GM19351 (cell line): ENCODE data around the gene IL32.

Experiments
- ATAC-seq: cut with Tn5 transposase; IDR thresholded peaks from one replicate; pipeline ENCODE4 v1.9.1; 2021; ENCODE audit warnings: mild to moderate bottlenecking, moderate library complexity; ENCODE audit not compliant: unreplicated experiment

The IL32 gene

DNA sequence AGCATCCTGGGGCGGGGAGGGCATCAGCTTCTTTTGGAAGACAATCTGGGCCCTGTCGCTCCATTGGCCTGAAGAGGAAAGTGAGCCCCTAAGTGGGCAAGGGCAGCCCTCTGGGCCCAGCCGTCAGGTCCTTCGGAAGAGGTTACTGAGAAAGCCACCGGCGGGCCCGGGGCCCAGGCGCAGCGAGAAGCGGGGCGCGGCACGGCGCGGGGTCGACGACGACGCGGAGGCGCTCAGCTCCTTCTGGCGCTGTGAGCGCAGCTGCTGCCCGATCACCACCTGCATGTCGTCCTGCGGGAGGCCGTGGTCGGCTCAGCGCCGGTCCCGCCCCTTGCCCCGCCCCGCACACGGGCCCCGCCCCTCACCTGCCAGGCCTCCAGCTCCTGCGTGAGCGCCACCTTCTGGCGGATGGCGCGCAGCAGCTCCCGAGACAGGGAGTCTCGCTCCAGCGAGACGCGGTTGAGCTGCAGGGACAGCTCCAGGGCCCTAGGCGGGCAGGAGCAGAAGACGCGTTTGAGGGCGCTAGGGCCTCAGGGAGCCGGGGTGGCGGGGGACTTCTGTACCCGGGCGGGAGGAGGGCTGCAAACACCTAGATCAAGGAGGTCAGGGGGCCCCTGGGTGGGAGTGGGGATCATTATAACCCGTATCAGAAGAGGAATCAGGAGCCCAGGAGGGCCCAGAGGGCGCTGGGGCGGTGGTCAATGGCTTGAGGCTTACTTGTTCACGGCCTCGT, 37.3 kb upstream of the IL32 start:
- ATAC-seq = no peak

DNA sequence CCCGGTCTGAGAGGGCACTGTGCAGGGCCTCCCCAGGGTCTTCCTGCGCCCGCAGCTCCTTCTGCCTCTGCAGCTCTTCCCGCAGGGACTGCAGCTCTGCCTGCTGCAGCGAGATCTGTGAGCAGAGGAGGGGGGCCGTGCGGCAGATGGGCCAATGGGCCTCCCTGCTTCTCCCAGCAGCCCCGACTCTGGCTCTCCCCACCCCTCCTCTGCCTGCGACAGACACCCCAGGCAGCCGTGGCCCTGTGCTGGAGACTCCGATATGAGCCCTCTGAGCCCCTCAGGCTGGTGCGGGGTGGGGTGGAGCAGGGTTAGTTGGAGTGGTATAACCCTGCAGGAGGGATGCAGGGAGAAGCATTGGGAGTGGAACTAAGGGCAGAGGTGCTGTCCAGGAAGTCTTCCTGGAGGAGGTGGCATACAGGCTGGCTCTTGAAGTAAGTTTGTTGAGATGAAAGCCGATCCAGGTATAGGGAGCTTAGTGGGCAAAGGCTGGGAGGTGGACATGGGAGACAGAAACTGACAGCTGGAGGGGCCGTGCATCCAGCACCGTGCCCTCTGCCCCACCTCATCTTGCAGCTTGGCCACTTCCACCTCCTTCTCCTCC, 36.6 kb upstream of the IL32 start:
- no peak for ATAC-seq

DNA sequence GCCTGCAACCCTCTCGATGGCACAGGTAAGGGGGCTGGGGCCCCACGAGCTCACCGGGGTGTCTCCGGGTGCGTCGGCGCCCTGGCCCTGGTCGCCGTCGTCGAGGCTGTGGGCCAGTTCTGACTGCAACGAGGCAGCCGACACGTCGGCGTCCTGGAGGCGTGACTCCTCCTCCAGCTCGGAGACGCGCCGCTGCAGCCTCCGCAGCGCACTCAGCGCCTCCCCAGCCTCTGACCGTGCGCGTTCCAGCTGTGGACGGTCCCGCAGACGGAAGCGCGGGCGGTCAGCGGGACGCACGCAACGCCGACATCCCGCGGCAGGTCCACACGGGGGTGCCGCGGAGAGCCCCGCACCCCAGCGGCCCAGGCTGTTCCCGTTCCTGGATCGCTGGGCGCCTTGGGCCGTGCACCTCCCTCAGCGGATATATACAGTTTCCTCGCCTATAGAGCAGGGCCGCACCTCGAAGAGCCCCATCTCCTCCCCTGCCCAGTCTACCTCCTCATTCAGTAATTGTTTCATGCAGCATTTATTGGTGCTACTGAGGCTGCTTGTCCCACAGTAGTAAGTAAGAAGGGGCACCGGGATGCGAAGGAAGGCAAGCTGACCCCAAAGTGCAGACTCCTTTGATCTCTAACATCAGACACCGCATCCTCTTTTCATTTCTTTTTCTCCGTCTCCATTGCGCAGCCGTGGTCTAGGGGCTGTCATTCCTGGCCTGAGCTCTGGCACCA, 35.8 kb upstream of the IL32 start:
- ATAC-seq = no peak

DNA sequence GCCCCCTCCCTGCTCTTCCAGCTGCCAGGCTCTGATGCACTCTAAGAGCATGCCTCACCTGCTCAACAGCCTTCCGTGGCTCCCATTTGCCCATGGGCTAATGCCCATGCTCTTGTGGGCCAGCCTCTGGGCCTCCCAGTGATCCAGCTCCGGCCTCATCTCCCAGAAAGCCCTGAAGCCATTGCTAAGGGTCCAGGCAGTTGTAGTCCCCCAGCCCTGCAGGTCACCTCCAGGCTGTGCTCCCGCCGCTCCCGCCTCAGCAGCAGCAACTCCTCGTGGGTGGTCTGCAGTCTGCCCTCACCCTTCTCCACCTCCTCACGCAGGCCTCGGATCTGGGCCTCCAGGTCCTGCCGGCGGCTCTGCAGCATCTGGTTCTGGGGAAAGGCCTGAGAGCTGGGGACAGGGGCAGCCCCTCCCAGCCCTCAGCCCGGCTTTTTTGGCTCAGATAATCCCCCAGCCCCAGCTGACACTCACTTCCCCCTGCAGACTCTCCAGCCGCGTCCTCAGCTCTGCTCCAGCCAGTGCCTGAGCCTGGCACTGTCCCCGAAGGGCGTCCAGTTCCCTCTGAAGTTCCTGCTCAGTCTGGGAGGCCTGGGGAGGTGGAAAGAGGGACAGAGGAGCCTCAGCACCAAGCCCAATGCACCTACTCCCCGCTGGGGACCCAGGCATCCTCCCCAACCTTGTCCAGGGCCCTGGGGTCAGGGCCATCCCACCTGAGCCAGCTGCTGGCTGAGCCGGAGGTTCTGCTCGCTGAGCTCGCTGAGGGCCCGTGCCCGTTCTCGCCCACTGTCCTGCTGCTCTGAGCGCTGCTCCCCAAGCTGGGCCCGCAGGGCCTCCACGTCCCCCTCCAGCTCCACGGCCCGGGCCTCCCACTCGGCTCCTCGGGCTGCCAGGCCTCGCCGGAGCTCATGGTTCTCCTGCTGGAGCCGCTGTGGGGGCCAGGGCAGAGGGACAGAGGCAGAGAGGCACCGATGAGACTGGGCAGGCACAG, 34.9 kb upstream of the IL32 start:
- ATAC-seq = no peak

DNA sequence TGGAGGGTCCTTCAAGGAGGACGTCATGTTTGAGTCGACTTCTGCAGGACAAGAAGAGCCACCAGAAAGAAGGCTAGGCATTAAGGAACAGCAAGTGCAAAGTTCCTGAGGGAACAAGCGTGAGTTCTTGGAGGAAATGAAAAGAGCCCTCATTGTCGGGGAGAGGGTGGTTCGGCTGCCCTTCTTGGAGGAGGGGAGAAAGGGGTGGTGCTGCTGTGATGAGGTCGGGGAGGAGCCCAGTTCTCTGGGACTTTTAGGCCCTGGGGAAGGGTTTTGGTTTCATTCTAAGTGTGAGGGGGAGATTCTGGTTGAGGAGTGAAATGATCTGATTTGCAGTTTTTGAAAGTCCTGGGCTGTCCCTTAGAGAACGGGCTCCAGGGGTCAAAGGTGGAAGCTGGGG, 32.8 kb upstream of the IL32 start:
- ATAC-seq = no peak

DNA sequence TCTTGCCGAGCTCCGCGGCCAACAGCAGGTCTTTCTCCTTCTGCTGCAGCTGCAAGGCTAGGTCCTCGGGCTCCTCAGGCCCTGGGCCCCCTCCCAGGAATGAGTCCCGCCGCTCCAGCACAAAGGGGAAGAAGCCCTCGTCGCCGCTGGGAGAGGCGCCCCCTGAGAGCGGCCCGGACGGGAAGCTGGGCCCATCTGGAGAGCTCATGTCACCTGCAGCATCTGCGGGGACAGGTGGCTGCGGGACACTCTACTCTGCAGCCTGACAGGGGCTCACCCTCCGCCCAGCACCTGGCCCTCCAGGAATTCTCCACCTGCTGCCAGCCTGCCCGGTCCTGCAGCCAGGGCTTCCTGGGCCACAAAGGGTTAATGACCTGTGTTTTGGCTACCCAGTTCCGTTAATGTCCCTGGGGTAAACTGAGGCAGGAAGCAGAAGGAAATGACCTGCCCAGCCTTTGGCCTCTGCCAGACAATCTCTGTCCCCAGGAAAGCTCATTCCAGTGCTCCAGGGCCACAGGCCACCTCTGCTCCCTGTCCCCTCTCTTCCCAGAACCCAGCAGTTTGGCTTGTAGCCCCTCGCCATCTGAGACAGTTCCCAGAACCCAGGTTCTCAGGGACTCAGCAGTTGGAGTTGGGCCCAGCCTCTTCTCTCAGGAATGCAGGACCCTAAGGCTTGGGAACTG, 30.0 kb upstream of the IL32 start:
- ATAC-seq = no peak

DNA sequence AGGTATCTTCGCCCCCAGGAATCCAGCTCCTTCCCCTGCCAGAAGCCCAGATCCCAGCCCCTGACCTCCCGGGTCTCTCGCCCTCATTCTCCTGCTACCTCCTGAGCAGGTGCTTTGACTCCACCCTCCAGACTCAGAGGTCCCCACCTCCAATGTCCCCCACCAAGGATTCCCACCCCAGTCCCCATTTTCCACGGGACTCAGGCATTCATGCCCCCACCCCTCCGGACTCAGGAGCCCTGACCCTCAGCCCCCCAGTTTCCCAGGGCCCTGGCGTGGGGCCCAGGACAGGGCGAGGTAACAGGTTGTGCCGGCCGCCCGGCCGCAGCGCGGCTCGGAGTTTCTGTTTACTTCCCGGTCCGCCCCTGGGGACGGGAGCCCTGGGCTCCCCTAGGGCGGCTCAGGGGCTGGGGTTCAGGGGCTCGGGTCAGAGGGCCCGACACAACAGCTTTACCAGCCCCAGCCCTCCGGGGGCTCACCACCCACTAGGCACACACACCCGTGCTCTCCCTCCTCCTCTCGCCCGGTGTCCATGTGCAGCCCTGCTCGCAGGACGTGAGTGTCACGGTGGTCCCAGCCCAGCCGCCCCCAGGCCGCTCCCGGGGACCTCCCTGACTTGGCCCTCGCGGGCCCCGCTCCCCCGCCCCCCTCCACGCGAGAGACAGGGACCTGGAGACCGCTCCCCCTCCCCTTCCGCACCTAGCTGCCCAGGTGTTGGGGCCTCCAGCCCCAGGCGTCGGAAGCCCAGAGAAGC, 29.3 kb upstream of the IL32 start:
- ATAC-seq = no peak

DNA sequence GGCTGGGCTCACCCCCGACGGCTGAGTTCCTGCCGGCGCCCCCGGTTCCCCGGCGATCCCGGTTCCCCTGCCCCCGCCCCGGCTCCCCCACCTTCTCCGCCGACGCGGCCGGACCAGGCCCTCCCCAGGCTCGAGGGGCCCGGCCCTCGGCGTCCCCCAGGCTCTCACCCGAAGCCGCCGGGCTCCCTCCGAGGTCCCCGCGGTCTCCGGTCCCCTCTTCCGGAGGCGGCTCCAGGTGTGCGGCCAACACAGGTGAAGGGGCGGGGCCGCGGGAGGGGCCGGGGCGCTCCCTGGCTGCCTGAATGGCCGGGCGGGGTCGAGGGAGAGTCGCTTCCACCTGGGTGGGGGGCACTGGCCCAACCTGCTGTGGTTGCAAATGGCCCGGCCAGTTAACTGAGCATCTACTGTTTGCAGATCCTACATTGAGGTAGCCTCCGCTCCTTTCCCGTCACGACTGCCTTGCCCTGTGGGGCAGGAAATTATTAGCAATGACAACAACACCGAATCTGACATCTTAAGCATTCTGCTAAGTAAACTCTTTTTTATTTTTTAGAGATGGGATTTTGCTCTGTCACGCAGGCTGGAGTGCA, 28.6 kb upstream of the IL32 start, which contains the start of gene BICDL2:
Gene BICDL2 (minus strand): TSS at position 219 of the 590 bp plus-strand sequence. CDS start 1,448 bp downstream, outside the sequence.
- ATAC-seq = no peak

DNA sequence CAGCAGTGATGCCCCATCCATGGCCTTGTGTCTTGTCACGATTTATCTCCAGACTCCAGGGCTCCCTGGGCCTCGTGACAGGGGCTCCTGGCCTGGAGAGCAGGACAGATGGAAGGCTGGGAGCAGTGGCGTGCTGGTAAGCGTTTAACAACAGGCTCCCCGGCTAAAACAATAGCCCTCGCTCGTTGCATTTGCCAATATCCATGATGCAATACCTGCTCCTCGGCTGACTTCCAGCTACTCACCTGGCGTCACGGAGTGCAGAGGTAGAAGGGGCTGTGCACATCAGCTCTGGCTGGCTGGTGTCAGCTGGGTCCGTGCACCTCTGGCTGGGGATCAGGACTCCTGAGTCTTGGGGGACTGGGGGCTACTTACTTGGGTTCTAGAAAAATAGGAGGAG, 27.2 kb upstream of the IL32 start:
- ATAC-seq = no peak

DNA sequence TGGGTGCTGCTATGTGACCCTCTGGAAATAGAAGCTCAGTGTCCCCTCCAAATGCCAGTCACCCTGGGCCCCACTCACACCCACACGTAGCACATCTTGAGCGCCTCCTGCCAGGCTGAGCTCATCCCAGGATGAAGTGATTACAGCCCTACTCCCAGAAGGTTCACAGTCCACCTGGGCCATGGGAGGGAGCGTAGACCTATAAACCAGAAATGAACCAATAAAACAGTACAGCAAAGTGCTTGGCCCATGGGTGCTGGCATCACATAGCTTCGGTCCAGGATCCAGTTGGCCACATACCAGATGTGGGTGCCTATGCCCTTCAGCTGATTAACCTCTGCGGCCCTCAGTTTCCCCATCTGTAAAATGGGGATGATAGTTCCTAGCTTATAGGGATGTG, 26.5 kb upstream of the IL32 start:
- ATAC-seq = no peak

DNA sequence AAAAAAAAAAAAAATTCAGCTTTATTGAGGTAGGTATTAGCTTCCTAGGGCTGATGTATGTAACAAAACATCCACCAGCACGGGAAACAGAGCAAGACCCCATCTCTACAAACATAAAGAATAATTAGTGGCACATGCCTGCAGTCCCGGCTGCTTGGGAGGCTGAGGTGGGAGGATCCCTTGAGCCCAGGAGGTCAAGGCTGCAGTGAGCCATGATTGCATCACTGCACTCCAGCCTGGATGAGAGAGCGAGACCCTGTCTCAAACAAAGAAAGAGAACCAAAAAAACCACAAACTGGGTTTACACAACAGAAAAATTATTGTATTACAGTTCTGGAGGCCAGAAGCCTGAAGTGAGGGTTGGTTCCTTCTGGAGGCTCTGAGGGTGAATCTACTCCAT, 23.1 kb upstream of the IL32 start:
- ATAC-seq = no peak

DNA sequence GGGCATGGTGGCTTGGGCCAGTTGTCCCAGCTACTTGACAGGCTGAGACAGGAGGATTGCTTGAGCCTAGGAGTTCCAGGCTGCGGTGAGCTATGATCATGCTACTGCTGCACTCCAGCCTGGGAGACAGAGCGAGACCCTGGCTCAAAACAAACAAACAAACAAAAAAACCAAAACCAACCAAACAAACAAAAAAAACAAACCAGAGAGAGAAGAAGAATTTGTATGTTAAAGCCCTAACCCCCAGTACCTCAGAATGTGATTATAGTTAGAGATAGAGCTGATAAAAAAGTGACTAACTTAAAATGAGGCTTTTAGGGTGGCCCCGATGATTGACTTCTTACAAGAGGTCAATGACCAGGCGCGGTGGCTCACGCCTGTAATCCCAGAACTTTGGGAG, 20.7 kb upstream of the IL32 start:
- ATAC-seq = no peak

DNA sequence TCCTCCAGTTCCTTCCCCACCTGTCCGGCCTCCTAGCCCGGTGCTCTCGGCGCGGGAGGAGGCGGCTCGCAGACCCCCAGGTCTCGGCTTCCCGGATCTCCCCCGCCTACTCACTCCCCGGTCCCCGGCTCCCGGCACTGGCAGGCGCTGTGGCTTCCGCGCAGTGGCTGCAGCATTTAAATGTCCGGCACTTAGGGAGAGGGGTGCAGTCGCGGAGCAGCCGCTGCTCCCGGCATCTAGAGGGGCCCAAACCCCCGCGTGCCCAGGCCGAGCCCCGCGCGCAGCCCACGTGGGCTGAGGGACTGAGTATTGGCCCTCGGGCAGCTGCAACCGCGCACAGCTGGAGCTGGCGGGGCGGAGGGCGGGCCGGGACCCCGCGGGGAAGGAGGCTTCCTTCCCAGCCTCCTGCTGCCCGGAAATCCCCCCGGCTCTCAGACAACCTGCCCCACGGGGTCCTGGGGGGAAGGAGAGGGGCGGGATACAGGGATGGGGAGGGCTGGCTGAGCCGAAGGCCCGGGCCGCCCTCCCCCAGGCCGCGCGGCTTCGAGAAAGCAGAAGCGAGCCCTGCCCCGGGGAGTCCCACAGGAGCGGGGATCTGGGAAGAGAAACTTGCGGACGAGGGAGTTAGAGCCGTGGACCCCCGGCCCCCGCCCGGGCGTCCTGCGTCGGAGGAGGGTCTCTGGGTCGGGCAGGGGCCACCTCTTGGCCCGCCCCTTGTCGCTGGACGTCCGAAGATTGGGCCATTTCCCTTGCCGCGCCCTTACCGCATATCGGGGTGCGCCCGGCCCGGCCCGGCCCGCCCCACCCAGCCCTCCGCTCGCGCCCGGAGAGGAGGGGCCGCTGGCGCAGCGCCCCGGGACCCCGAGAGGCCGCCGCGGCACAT, 19.4 kb upstream of the IL32 start, which contains the start of gene MMP25:
Gene MMP25 (plus strand): TSS at position 804 of the 883 bp plus-strand sequence. CDS start 357 bp downstream, outside the sequence.
- ATAC-seq = no peak

DNA sequence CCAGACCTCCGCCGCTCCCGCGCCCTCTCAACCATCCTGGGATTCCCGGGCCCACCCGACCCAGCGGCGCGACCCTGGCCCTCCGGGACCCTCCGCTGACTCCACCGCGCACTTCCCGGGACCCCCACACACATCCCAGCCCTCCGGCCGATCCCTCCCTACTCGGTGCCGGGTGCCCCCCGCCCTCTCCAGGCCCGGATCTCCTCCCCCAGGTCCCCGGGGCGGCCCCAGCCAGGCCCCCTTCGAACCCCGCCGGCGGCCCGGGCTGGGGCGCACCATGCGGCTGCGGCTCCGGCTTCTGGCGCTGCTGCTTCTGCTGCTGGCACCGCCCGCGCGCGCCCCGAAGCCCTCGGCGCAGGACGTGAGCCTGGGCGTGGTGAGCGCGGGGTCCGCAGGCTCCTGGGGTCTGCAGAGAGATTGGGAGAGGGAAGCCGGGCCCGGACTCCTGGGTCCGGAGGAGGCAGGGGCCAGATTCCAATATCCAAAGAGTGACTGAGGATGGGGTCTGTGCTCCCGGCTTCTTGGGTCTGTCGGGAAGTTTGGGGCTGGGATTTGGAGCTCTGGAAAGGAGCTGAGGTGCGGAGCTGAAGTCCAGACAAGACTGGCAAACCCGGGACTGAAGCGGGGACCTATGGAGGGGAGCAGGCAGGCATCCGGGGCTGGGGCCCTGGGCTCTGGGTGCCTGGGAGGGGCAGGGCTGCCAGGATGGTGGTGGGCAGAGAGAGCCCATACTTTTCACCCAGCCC, 18.6 kb upstream of the IL32 start:
- ATAC-seq = no peak

DNA sequence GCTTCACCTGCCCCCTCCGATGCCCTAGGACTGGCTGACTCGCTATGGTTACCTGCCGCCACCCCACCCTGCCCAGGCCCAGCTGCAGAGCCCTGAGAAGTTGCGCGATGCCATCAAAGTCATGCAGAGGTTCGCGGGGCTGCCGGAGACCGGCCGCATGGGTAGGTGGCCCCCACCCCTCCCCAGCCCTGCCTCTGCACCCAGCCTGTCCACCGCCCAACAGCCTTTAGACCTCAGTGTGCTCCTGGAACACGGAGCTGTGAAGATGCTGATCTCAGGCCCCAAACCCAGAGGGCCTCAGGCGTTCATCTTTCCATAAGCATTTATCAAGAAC, 18.1 kb upstream of the IL32 start:
- no peak for ATAC-seq

DNA sequence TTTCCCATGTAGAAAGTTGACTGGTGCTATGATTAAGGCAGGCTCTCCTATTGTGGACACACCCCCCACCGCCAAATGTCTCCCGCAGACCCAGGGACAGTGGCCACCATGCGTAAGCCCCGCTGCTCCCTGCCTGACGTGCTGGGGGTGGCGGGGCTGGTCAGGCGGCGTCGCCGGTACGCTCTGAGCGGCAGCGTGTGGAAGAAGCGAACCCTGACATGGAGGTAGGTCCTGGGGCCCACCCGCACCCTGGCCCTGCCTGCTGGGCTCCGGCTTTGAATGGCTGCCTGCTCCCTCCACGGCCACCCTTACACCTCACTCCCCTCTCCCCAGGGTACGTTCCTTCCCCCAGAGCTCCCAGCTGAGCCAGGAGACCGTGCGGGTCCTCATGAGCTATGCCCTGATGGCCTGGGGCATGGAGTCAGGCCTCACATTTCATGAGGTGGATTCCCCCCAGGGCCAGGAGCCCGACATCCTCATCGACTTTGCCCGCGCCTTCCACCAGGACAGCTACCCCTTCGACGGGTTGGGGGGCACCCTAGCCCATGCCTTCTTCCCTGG, 15.4 kb upstream of the IL32 start:
- no peak for ATAC-seq

DNA sequence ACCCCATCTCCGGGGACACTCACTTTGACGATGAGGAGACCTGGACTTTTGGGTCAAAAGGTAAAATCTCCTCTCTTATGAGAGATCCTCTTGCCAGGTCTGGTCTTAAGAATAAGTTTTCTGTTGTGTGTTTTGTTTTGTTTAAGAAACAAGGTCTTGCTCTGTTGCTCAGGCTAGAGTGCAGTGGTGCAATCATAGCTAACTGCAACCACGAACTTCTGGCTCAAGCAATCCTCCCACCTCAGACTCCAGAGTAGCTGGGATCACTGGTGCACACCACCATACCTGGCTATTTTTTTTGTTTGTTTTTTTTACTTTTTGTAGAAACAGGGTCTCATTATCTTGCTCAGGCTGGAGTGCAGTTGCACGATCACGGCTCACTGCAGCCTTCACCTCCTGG, 15.0 kb upstream of the IL32 start:
- ATAC-seq = no peak
